Gastrocnemius medialis (tissue), 4 donors: ENCODE data around the gene DDX28.

Experiments used
- POLR2A ChIP-seq, 2 donors: fragments of 450-650 bp; IDR thresholded peaks; one replicate each; pipeline ENCODE4 v1.6.1; 2017; ENCODE audit warnings: antibody characterized with exemption in 2 of 2, mild to moderate bottlenecking in 2 of 2, moderate library complexity in 2 of 2
- TF ChIP-seq, protein P1 (sequence below), 5 experiments: fragments of 450-650 bp in 3 of 5; fragments of 200-600 bp in 2 of 5; sonication (generic) in 2 of 5; IDR thresholded peaks in 4 of 5; conservative IDR thresholded peaks in 1 of 5; 1 replicate in 4 of 5; 2 replicates in 1 of 5; pipeline ENCODE4 v1.5.1; 2016 to 2019; ENCODE audit warnings: antibody characterized with exemption in 5 of 5, mild to moderate bottlenecking in 3 of 5, moderate library complexity in 3 of 5

DNA sequence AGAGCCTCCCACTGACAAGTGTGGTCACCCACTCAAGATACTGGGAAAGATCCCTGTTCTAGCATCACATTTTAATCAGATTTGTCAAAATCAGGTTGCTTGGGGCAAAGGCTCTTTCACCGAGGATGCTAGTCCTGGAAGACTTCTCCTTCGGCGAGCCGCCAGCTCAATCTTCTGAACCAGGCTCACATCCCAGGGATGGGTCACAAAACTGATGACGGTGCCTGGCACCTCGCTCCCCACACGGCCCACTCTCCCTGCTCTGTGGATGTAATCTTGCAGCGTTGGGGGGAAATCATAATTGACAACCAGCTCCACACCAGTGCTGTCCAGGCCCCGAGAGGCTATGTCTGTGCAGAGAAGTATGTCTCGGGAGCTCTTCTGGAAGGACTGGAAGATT lies 1.5 kb downstream of the DDX28 start:
- TF ChIP-seq POLR2A (IDR thresholded peaks at IDR 0.05) = no peak
- TF ChIP-seq, protein P1, sequence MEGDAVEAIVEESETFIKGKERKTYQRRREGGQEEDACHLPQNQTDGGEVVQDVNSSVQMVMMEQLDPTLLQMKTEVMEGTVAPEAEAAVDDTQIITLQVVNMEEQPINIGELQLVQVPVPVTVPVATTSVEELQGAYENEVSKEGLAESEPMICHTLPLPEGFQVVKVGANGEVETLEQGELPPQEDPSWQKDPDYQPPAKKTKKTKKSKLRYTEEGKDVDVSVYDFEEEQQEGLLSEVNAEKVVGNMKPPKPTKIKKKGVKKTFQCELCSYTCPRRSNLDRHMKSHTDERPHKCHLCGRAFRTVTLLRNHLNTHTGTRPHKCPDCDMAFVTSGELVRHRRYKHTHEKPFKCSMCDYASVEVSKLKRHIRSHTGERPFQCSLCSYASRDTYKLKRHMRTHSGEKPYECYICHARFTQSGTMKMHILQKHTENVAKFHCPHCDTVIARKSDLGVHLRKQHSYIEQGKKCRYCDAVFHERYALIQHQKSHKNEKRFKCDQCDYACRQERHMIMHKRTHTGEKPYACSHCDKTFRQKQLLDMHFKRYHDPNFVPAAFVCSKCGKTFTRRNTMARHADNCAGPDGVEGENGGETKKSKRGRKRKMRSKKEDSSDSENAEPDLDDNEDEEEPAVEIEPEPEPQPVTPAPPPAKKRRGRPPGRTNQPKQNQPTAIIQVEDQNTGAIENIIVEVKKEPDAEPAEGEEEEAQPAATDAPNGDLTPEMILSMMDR (IDR thresholded peaks at IDR 0.05 in 4 of 5, conservative IDR thresholded peaks at IDR 0.05 in 1 of 5) = no peak
